HG03064 (cell line): ENCODE results near the gene EYA2.
"Not testable (repeated sequence)": the region's sequence is repeated elsewhere in the genome, so short reads cannot be mapped to it uniquely, and the experiment has no call there.

Experiments
- ATAC-seq: cut with Tn5 transposase; IDR thresholded peaks from one replicate; pipeline ENCODE4 v1.9.1; 2021; ENCODE audit warnings: low read depth; ENCODE audit not compliant: unreplicated experiment

EYA2 gene

DNA sequence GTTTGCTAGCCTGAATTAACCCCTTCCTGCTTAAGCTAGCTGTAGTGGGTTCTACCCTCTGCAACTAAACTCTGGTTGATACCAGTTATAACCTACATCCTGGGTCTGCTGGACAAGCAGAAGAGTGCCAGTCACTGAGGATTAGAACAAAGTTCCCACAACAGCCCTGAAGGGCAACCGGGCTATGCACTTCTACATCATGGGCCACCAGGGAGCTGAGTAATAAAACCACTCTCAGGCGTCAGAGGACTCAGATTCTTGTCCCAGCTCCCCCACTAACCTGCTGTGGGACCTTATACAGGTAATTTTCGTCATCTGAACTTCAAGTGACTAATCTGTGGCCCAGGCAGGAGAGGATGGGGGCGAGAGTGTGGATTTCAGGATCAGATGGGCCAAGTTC is 56.8 kb downstream of the EYA2 start:
- no peak for ATAC-seq

DNA sequence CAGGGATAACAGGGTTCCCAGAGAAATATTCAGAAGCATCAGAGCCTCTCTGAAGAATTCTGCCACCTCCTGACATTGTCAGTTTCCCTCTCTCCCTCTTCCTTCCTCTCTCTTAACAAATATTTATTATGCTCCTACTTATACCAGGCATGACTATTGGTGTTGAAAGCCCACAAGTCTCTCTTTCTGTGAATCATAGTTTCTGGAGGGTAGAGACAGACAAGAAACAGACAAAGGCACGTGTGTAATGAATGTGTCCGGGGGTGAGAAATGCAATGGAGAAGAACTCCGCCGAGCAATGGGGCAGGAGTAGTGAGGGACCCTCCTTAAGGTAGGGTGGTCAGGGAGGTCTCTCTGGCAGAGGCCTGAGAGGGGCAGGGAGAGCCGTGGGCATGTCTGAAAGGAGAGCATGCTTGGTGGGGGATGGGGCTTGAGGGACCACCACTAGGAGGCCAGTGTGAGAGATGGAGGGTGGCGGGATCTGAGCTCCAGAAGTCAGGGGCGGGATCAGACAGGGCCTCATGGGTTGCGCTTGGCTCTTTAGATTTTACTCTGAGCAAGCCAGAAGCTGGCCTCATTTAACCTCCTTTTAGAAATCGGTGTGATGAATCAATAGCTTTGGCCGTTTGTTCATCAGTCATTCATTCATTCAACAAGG is 57.3 kb downstream of the EYA2 start:
- ATAC-seq = no peak

DNA sequence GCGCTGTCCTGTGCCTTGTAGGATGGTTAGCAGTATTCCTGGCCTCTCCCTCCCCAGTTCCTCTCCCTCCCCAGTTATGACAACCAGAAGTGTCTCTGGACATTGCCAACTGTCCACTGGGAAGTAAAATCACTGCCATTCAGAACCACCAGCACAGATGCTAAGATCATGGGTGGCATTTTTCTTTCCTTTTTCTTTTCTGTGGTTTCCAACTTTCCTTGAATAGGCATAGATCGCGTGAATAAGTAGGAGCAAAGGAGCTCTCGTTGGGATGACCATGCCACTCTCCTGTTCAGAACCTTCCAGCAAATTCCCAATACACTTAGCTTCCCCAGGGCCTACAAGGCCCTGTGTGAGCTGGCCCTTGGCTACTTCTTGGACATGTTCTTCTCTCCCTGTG is 59.0 kb downstream of the EYA2 start:
- no peak for ATAC-seq

DNA sequence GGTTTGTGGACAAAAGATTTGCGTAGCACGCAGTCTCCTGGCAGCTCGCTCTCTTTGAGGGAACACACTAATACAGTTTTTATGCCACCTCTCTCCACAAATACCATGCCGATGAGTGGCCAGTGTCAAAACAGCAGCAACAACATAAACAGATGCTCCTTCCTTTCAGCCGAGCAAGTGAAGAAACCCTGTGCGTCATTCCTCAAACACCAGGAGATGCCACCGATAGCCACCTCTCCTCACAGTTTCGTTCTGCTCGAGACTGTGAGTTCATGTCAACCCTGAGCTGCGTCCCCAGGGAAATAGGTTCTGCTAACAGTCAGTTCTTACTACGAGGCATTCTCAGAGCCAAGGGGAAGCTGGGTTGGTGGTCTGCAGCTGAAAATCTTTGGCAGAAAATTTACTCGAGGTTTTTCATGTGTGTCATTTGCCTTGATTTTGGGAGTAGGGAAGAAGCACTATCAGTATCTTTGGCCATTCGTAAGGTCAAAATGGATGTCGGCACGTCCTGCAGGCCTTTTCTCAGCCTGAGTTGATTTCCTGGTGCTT is 59.9 kb downstream of the EYA2 start:
- no peak for ATAC-seq

DNA sequence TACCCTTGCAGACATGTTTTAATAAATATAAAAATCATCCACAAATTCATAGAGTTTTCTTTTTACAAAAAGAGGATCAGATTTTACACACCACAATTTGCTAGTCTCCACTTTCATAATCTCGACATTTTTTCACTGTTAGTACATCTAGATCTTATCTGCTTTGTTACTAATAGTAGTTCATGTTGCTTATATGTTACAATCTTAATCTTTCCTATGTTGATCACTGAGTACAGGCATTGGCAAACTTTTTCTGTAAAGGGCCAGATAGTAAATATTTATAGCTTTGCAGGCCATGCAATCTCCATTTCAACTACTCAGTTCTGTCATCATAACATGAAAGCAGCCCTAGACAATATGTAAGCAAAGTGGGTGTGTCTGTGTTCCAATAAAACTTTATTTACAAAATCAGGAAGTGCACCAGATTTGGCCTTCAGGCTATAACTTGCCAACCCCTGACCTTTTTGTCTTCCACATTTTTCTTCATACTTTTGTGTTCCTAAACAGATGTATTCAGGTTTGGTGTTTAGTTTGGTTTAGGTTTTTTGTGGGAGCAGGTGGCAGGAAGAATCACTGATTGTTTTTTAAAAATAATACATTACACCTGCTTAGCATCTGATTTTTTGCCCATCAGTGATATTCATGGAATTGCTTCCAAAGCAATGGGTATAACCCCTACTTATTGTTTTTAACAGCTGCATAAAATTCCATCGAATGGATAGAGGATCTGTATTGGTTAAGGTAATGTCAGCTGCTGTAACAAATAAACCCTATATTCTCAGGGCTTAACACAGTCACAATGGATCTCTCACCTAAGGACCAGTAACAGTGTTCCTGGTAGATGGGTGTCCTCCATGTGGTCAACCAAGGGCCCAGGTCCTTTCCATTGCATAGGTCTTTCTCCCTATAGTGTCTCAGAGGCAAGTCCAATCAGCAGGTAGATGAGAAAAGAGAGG is 61.2 kb downstream of the EYA2 start:
- ATAC-seq = no peak

DNA sequence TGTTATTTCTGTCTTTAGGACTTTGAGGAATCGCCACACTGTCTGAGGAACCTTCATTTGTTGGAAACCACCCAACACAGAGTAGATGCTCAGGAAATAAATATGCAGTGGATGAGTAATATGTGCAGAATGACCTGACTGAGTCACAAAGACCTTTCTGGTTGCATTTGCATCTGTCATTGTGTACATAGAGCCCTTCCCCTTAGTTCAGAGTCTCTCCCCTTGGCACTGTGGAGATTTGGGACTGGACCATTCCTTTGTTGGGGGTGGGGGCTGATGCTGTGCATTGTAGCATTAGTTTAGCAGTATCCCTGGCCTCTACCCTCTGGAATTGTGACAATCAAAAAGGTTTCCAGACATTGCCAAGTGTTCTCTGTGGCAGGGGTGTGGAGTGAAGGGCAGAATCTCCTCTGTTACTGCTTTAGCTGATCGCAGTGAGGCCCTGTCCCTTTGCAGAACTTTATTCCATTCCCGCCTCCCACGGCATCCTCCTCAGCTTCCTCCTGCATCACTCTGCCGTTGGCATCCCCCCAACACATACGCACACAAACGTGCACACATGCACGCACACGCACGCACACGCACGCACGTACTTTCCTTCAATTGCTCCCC is 64.5 kb downstream of the EYA2 start:
- ATAC-seq = no peak

DNA sequence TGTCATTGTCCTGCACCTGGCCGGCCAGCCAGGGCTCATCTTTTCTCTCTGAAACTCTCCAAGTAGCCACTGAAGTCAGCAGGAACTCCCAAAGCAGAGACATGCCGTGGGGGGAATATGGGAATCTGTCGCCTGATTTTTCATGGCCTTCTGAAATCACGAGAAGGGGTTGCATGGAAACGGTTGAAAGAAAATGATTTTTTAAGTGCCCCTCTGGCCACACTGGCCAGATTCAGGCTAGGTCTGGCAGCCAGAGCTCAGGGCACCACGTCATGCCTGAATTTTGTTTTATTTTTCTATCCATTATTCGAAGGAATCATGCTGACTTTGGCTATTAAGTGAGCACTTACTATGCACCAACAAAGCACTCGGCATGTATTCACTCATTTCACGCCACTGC is 65.2 kb downstream of the EYA2 start:
- ATAC-seq = no peak

DNA sequence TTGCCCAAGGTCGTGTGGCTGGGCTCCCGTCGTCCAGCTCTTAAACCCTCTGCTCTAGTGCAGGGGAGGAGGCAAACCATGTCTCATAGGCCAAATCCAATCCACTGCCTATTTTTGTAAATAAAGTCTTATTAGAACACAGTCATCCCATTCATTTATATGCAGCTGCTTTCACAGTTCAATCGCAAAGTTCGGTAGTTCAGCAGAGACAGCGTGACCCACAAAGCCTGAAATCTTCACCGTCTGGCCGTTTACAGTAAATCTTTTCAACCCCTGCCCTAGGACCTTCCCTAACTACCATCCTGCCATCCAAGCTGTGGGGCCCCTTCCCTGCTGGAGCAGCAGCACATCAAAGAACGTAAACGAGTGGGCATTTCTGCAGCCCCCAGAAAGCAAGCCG is 65.9 kb downstream of the EYA2 start:
- ATAC-seq = no peak

DNA sequence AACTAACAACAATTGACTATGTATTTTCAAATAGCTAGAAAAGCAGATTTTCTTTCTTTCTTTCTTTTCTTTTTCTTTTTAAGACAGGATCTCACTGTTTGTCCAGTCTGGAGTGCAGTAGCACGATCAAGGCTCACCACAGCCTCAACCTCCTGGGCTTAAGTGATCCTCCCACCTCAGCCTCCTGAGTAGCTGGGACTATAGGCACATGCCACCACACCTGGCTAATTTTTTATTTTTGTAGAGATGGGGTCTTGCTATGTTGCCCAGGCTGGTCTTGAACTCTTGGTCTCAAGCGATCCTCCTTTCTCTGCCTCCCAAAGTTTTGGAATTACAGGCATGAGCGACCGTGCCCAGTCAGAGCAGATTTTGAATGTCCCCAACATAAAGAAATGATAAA is 67.3 kb downstream of the EYA2 start:
- not testable (repeated sequence) for ATAC-seq

DNA sequence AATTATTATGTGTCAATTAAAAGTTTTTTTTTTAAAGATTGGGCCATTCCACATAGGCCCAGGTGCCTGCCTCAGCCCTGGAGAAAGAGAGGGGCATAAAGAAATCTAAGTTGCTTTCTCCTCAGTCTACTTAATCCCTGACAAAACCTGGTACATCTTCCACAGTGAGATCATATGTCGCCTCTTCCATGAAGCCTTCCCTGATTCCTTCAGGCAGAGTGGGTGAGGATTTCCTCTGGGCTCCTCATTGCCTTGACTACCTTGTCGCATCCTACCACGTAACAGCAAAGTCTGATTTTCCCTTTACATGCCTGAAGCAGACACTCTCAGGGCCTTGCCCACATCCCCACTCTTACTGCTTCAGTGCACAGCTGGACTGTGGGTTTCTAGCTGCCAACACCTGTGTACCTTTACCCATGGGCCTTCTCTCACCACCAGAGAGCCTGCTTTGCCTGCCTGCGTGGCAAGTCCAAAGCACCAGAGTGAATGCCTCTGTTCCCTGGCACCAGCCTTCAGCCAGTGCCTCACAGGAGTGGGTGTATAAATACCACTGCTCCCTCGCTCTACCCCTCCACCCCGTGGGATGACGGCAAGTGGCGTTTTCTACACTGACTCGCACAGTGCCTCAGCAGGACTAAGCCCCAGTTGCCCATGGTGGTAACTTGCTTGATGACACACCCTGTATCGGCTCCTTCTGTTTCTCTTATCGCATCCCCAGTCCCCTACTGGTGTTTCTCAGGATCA is 68.0 kb downstream of the EYA2 start:
- ATAC-seq = no peak

DNA sequence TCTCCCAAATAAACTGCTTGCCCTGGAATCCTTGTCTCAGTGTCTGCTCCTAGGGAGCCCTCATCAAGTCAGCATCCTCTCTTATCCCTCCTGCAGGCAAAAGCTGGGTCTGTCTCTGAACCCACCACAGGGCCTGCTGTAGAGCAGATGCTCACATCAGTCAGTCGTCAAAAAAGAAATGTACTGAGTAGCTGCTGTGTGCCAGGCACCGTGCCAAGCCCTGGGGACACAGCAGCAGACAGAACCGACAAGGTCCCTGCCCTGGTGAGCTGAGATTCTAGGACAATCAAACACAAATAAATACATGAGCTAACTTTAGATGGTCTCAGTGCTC is 68.5 kb downstream of the EYA2 start:
- ATAC-seq = no peak

DNA sequence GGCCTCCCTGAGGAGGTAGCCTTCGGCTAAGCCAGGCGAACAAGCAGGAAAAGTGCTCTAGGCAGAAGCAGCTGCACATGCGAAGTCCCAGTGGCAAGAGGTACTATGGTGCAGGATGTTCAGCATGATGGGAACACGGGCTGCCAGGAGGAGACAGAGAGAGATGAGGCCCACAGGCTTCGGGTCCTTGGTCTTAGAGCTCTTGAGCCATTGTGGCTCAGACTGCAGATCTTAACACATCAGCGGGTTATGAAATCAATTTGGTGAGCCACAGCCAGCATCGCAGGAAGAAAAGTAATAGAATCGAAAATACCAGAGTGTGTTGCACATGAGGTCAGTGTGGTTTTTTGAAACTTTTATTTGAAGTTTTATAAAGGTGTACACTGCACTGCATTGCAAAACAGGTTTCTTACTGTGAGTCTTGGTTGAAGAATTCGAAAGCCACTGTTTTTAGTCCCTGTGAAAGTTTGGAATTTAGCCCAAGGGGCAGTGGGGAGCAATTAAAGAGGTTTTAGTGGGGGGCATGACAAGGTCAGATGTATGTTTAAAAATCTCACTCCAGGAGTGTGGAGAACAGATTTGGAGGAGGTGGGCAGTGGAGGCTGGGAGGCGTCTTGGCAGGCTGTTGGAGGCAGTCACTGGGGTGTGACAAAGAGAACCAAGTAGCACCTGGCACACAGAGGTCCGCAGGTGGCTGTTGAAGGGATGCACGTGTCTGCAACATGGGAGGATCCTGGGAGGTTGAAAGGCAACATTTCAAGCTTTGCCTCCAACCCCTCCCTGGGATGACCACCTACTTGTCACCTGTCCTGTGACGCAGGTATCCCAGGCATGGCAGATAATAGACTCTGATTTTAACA is 69.3 kb downstream of the EYA2 start:
- no peak for ATAC-seq

DNA sequence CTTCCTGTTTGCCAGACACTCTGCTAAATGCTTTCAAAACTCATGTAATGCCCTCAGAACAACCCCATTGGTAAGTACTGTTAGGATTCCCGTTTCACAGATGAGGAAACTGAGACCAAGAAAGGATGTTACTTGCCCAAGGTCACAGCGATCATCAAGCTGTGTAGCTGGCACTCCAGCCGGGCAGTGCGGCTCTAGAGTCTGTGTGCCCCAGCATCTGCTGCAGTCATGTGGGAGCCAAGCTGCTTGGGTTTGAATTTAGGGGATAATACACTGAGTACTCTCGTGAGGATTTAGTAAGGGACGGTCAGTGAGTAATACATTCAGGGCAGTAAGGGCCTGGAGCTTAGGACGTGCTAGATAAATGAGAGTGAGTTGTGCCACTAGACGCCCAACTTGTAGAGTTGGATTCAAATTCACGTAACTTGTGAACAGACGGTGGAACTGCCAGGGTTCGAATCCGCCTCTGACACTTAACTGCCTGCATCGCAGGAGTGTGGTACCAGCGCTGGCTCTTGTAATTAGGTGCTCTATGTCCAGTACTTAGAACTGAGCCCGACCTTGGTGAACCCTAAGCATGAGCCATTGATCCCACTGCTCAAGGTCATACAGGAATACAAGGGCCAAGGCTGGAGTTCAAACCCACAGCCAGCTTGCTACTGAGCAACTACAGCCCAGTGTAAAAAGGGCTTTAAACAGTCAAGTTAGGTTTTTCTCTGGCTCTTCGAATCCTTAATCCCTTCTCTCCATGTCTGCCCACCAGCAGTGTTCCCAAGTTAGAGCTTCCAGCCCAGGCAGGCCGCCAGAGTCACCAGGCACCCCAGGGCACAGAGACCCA is 70.2 kb downstream of the EYA2 start:
- ATAC-seq = no peak

DNA sequence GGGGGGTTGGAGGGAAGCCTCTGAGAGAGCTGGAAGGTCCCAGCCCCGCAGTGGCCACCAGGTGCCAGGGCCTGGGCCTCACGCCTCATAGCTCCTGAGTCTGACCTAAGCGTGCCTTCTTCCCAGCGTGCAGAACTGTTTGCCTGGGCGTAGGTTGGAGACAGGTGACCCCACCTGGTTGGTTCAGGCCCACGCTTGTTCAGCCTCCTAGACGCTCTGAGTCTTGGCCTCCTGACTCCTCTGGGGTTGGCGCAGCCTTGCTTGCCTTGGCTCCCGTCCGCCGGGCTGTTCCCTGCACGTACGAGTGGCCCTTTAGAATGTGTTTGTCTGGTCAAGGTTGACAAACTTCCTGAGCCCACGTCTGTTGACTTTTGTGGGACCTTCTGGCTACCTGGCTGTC is 70.8 kb downstream of the EYA2 start:
- ATAC-seq = no peak

DNA sequence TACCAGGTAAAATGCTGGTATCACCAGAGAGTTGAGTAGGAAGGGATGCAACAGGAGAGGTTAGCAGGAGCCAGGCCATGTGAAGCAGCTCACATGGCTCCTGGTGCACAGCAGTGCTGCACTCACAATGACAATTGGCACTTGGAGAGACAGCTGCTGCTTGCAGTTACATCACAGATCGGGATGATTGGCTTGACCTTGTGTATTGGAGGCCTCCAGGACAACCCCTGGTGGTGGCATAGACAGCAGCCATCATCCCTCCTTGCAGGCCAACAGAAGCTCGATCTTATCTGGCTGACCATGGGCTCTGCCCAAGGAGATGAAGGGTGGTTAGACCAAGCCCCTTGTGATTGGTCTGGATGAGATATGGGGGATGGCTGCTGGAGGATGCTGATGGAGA is 73.0 kb downstream of the EYA2 start:
- no peak for ATAC-seq

DNA sequence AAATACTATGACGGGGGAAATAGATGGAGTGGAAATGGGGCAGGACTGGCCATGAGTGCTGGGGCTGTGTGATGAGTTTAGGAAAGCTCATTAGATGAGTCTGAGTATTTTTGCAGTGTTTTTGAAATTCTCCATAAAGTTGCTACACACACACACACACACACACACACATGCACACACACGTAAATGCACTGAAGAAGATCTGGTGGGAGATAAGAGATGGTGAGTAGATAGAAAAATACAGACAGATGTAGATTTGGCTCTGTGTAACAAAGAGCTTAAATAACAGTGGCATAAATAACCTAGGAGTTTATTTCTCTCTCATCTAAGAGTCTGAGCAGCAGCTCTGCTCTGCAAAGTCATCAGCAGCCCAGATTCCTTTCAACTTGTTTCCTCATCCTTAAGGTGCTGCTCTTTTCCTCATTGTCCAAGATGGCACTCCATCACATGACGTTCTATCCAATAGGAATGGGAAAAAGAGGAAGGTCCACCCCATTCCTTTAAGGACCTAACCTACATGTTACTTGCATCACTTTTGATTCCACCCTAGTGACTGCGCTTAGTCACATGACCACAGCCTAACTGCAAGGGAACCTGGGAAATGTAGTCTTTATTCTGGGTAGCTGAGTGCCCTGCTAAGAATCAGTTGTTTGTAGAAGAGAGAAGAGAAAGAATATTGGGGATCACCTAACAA is 76.4 kb downstream of the EYA2 start:
- no peak for ATAC-seq

DNA sequence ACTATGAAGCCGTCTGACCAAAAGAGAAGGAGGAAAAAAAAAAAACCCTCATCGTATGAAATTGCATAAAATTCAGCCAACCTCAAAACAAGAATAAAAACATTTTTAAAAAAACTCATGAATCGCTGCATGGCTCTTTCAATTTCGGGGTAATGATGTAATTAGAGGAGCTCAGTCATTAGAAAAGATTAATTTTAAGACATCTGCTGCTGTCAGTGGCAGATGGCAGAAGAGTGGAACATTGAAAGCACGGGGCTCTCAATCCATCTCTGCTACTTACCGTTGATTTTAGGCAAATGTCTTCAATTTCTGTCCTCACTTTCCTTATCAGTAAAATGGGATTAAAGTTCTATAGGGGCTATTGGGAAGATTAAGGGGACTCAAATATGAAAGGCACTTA is 79.1 kb downstream of the EYA2 start:
- no peak for ATAC-seq

DNA sequence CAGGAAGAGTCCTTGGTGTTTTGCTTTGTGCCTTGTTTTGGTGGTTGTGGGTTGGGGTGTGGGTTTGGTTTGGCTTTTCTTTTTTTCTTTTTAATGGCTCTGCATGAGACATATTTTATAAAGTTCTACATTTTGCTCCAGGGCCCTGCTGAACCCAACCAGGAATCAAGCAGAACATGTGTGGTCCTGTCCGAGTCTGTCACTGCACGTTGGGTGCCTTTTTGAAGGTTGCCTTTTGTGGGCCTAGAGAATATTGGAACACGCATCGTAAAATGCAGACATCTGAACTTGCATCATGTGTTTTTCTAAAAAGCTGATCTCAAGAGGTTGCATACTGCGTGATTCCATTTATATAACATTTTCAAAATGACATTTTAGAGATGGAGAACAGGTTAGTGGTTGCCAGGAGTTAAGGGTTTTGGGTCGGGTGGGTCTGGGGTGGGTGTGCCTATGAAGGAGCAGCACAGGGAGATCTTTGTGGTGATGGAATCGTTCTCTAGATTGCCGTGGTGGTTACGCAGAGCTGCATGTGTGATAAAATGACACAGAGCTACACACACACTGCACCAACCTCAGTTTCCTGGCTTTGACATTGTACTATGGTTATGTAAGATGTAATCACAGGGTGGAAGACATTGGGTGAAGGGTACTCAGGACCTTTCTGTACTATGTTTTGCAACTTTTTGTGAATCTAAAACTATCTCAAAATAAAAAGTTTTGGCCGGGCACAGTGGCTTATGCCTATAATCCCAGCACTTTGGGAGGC is 80.2 kb downstream of the EYA2 start:
- no peak for ATAC-seq
